IMR-90 (cell line): Measurements from ENCODE around the gene AJUBA. TPM values are rescaled to one million over a fixed set of nuclear protein-coding genes. Genes with fewer than 3 reads are reported as not detected.

Experiments used
- ATAC-seq: fragments of 200-7000 bp; cut with Tn5 transposase; 2 replicates; pipeline ENCODE4 v1.9.1; 2020; ENCODE audit warnings: low read depth, mild to moderate bottlenecking, moderate library complexity
- BruUV-seq: library from RNA; stranded (reverse); fragments of 400-500 nt; replicated peaks from 2 replicates; lab custom pipeline; 2021; lab: Mats Ljungman, UMichigan
- CTCF ChIA-PET: fragments of 300-600 bp; formaldehyde crosslinking; extraction: SDS; loops from one replicate; lab custom pipeline; 2021; ENCODE audit warnings: antibody characterized with exemption; lab: Yijun Ruan, JAX
- POLR2A ChIA-PET: fragments of 300-600 bp; sonication (Branson Sonifier 250); formaldehyde crosslinking; loops from one replicate; lab custom pipeline; 2022; ENCODE audit warnings: antibody characterized with exemption; ENCODE audit not compliant: unreplicated experiment; lab: Charles Lee
- DNase-seq: peaks from one replicate; pipeline ENCODE4 v3.0.0; 2013
- H2AFZ ChIP-seq: replicated peaks from 2 replicates; pipeline ENCODE3; 2013; ENCODE audit warnings: low read length, mild to moderate bottlenecking; ENCODE audit not compliant: poor library complexity
- H2AK5ac ChIP-seq: 2 replicates; pipeline ENCODE4 v1.6.1; 2013; ENCODE audit warnings: low read depth, low read length, inconsistent platforms
- H2AK9ac ChIP-seq: replicated peaks from 2 replicates; pipeline ENCODE3; 2013; ENCODE audit warnings: mild to moderate bottlenecking, low read depth, low read length, moderate library complexity; ENCODE audit not compliant: poor library complexity
- H2BK120ac ChIP-seq: 2 replicates; pipeline ENCODE4 v1.6.1; 2013; ENCODE audit warnings: low read depth, low read length, inconsistent platforms
- H2BK15ac ChIP-seq: 3 replicates; pipeline ENCODE4 v1.6.1; 2013; ENCODE audit warnings: low read depth, low read length, inconsistent platforms
- H2BK20ac ChIP-seq: 2 replicates; pipeline ENCODE4 v1.6.1; 2013; ENCODE audit warnings: low read depth, mild to moderate bottlenecking, inconsistent platforms, low read length, moderate library complexity
- H2BK5ac ChIP-seq: 2 replicates; pipeline ENCODE4 v1.6.1; 2013; ENCODE audit warnings: mild to moderate bottlenecking, low read depth, low read length, inconsistent platforms; ENCODE audit not compliant: poor library complexity, severe bottlenecking
- H3K14ac ChIP-seq: replicated peaks from 2 replicates; pipeline ENCODE4 v1.6.1; 2013; ENCODE audit warnings: low read depth, low read length, inconsistent platforms
- H3K18ac ChIP-seq: 2 replicates; pipeline ENCODE4 v1.6.1; 2013; ENCODE audit warnings: low read depth, low read length, control low read depth
- H3K23ac ChIP-seq: 2 replicates; pipeline ENCODE4 v1.6.1; 2013; ENCODE audit warnings: low read depth, low read length, inconsistent platforms
- H3K27ac ChIP-seq: 2 replicates; pipeline ENCODE4 v1.5.1; 2013; ENCODE audit warnings: mild to moderate bottlenecking, control low read depth, low read length; ENCODE audit not compliant: insufficient read depth
- H3K27me3 ChIP-seq: 2 replicates; pipeline ENCODE4 v1.6.1; 2013; ENCODE audit warnings: low read length; ENCODE audit not compliant: control insufficient read depth, insufficient read depth
- H3K36me3 ChIP-seq: 2 replicates; pipeline ENCODE4 v1.6.1; 2013; ENCODE audit warnings: low read length, mixed read lengths; ENCODE audit not compliant: control insufficient read depth, insufficient read depth
- H3K4ac ChIP-seq: 2 replicates; pipeline ENCODE4 v1.6.1; 2013; ENCODE audit warnings: low read depth, low read length, inconsistent platforms
- H3K4me1 ChIP-seq: 2 replicates; pipeline ENCODE4 v1.6.1; 2013; ENCODE audit warnings: low read length, mixed read lengths; ENCODE audit not compliant: control insufficient read depth, insufficient read depth
- H3K4me2 ChIP-seq: 2 replicates; pipeline ENCODE4 v1.6.1; 2013; ENCODE audit warnings: low read depth, mild to moderate bottlenecking, control low read depth, low read length, moderate library complexity
- H3K4me3 ChIP-seq: 2 replicates; pipeline ENCODE4 v1.5.1; 2013; ENCODE audit warnings: low read depth, mild to moderate bottlenecking, control low read depth, low read length, moderate library complexity; ENCODE audit not compliant: insufficient read depth
- H3K56ac ChIP-seq: 2 replicates; pipeline ENCODE4 v1.6.1; 2013; ENCODE audit warnings: low read length, inconsistent platforms; ENCODE audit not compliant: insufficient read depth; ENCODE audit errors: extremely low read depth
- H3K79me1 ChIP-seq, 2 experiments: 2 replicates each; pipeline ENCODE4 v1.6.1; 2013; ENCODE audit warnings: low read length in 2 of 2, inconsistent platforms in 1 of 2, low read depth in 1 of 2
- H3K9ac ChIP-seq: 2 replicates; pipeline ENCODE4 v1.6.1; 2013; ENCODE audit warnings: low read depth, low read length, control low read depth
- H3K9me1 ChIP-seq: 2 replicates; pipeline ENCODE4 v1.6.1; 2013; ENCODE audit warnings: low read length, inconsistent platforms; ENCODE audit not compliant: insufficient read depth
- H3K9me3 ChIP-seq: 2 replicates; pipeline ENCODE4 v1.6.1; 2013; ENCODE audit warnings: low read length; ENCODE audit not compliant: control insufficient read depth, insufficient read depth
- H4K20me1 ChIP-seq: 2 replicates; pipeline ENCODE4 v1.6.1; 2013; ENCODE audit warnings: low read length, inconsistent platforms; ENCODE audit not compliant: insufficient read depth
- H4K5ac ChIP-seq: 2 replicates; pipeline ENCODE4 v1.6.1; 2013; ENCODE audit warnings: mild to moderate bottlenecking, low read depth, low read length, control low read depth
- H4K8ac ChIP-seq, 2 experiments: 2 replicates each; pipeline ENCODE4 v1.6.1; 2013; ENCODE audit warnings: low read depth in 2 of 2, low read length in 2 of 2, control low read depth in 1 of 2, inconsistent platforms in 1 of 2
- H4K91ac ChIP-seq: 2 replicates; pipeline ENCODE4 v1.6.1; 2013; ENCODE audit warnings: low read depth, low read length, inconsistent platforms; ENCODE audit not compliant: insufficient read depth
- BHLHE40 ChIP-seq: fragments of 150-350 bp; IDR thresholded peaks from 2 replicates; pipeline ENCODE4 v1.6.1; 2016; ENCODE audit warnings: mild to moderate bottlenecking, low read depth, low read length
- CEBPB ChIP-seq: IDR thresholded peaks from 2 replicates; pipeline ENCODE4 v1.6.1; 2012; ENCODE audit warnings: low read depth, low read length, improper control_type of control experiment
- CHD1 ChIP-seq: IDR thresholded peaks from 2 replicates; pipeline ENCODE4 v1.6.1; 2012; ENCODE audit warnings: low read depth, low read length, improper control_type of control experiment
- FOS ChIP-seq: fragments of 150-350 bp; IDR thresholded peaks from 2 replicates; pipeline ENCODE4 v1.6.1; 2016; ENCODE audit warnings: low read depth, low read length
- MAFK ChIP-seq: IDR thresholded peaks from 2 replicates; pipeline ENCODE4 v1.6.1; 2012; ENCODE audit warnings: low read depth, low read length, improper control_type of control experiment
- MAZ ChIP-seq: IDR thresholded peaks from 2 replicates; pipeline ENCODE4 v1.6.1; 2012; ENCODE audit warnings: low read depth, mild to moderate bottlenecking, low read length, improper control_type of control experiment, moderate library complexity, borderline replicate concordance
- MXI1 ChIP-seq: IDR thresholded peaks from 2 replicates; pipeline ENCODE4 v1.6.1; 2012; ENCODE audit warnings: low read depth, mild to moderate bottlenecking, low read length, moderate library complexity, borderline replicate concordance
- NFE2L2 ChIP-seq: fragments of 150-350 bp; IDR thresholded peaks from 2 replicates; pipeline ENCODE4 v1.6.1; 2016; ENCODE audit warnings: low read depth, mild to moderate bottlenecking, low read length
- POLR2A ChIP-seq: IDR thresholded peaks from 2 replicates; pipeline ENCODE4 v1.6.1; 2012; ENCODE audit warnings: mild to moderate bottlenecking, low read depth, low read length
- RCOR1 ChIP-seq: IDR thresholded peaks from 2 replicates; pipeline ENCODE4 v1.6.1; 2012; ENCODE audit warnings: mild to moderate bottlenecking, low read length, improper control_type of control experiment; ENCODE audit not compliant: insufficient replicate concordance
- WGBS, 2 experiments: methylation state at CpG; one replicate each; pipeline versions ENCODE4 v1.1.5 to v1.1.7; 2013; ENCODE audit warnings: missing lambda C conversion rate in 2 of 2; ENCODE audit not compliant: insufficient read length in 1 of 2; ENCODE audit errors: extremely low coverage in 2 of 2; 5-methylcytosine and 5-hydroxymethylcytosine counted together
- dilution Hi-C: fragments of 300-500 bp; cut with HindIII; formaldehyde crosslinking; loops from one replicate; pipeline ENCODE4 v1.14.3; 2018; ENCODE audit warnings: low sequenced_read_pairs; ENCODE audit not compliant: unreplicated experiment
- in situ Hi-C: fragments of 300-500 bp; cut with MboI; formaldehyde crosslinking; loops from 3 replicates; pipeline ENCODE4 v1.14.3; 2019; ENCODE audit warnings: low sequenced_read_pairs, inconsistent platforms, mixed read lengths
- intact Hi-C: fragments of 100-400 bp; cut with micrococcal nuclease; formaldehyde crosslinking; loops from 2 replicates; pipeline ENCODE4 v1.10.0; 2022
- polyA plus RNA-seq, 3 experiments: library from polyadenylated mRNA; depleted of rRNA; stranded (reverse); fragments of >200 nt; gene quantifications; 2 replicates each; pipeline ENCODE4 v1.2.3, GENCODE V29; 2012; ENCODE audit warnings: low replicate concordance in 1 of 3
- total RNA-seq: library from RNA; depleted of rRNA; stranded (reverse); fragments of >200 nt; gene quantifications from 2 replicates; pipeline ENCODE4 v1.2.3, GENCODE V29; 2012
- TF ChIP-seq, protein P1 (sequence below): fragments of 150-350 bp; IDR thresholded peaks from 2 replicates; pipeline ENCODE4 v1.6.1; 2016; ENCODE audit warnings: low read depth, mild to moderate bottlenecking, low read length, moderate library complexity, borderline replicate concordance

The AJUBA gene
- total and polyA plus RNA-seq, 2 of the 4 experiments (the other 2 are of a cell fraction) = 46.4 to 67.6 TPM

DNA sequence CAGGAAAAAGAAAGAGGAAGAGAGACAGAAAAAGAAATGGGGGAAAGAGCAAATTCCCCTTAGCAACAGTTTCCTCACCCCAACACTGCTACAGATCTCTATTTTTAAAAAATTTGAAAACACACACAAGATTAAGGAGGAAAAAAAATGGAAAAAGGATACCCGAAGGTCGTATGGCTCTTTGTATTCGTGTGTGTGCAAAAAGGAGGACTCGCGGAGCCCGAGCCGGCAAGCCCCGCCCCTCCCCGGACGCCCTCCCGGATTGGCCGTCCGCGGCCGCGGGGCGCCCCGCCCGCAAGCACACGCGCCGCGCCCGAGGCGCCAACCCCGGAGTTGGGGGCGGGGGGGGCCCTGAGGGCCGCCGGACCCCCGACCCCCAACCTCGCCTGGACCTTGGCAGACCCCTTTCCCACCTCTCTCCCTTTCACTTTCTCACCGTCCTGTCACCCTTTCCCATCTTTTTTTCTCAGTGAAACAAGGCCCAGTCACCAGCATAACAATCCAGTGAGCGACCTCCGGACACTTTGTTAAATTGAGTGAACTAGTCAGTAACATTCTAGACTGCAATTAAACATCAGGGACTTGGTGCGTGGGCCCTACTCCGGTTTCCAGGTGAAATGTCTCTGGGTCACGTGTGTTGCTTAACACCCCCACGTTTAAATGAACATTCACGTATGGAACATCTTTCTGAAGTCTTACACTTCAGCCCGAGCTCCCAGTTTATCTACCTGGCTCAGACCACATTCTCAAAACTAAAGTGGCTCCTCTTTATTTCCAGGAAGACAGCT, 27.8 kb upstream of the AJUBA start, which contains the start of gene C14orf93 (continued):
- no peak for TF ChIP-seq POLR2A
- peak; percentile 40; the same call in 1 of the 2 replicates for TF ChIP-seq BHLHE40
- TF ChIP-seq RCOR1 = no peak

DNA sequence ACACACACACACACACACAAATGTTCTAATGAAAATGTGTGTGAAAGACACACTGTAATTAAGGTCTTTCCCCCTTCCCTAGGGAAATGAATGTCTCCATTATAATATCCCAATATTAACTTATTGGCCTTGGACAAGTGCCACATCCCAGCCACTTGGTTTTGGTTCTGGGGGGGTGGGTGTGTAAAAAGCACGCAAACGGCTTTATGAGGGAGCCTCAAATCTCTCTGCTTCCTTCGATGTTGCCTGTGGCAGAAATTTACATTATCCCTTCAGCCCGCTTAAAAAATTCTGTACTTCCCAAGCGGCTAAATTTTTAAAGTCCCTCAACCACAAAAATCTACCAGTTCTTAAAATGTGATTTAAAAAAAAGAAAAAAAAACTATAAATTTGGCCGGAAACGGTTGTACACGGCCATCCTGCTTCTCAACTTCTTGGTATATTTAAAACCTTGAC, 27.2 kb upstream of the AJUBA start:
- Histone ChIP-seq H3K9me1 (peaks cover 3% of the 10 kb centered on the region; the same call in 1 of the 2 replicates), H3K18ac (0 out of 2 replicates have a peak overlapping the region, but pooled peaks have one; percentile 53), H3K9me3 (no peaks in the 10 kb centered on the region), H2AFZ (no peak overlapping the region), H3K14ac (peak overlapping the region; percentile 11; the same call in 1 of the 2 replicates), H3K79me1 (peaks cover 0 to 12% of the 10 kb centered on the region in 2 experiments; a peak in 3 of 4 replicates), H2BK15ac (no peak overlapping the region), H3K36me3 (no peaks in the 10 kb centered on the region), H4K5ac (peak overlapping the region; percentile 89; the same call in 1 of the 2 replicates), H2BK20ac (no peak overlapping the region), H2BK5ac (peak overlapping the region; percentile 25), H3K27ac (0 out of 2 replicates have a peak overlapping the region, but pooled peaks have one; percentile 26), H3K4me3 (peak overlapping the region; percentile 58; the same call in 1 of the 2 replicates), H2BK120ac (no peak overlapping the region), H4K8ac (peak overlapping the region; percentile 48 to 83), H3K4me1 (peaks cover 2% of the 10 kb centered on the region; the same call in 1 of the 2 replicates), H4K91ac (peak overlapping the region; percentile 27; the same call in 1 of the 2 replicates), H4K20me1 (no peaks in the 10 kb centered on the region), H3K56ac (peak overlapping the region; percentile 37; the same call in 1 of the 2 replicates), H2AK9ac (peak overlapping the region; percentile 21), H2AK5ac (no peak overlapping the region), H3K23ac (peak overlapping the region; percentile 6; the same call in 1 of the 2 replicates), H3K9ac (peak overlapping the region; percentile 64), H3K27me3 (no peaks in the 10 kb centered on the region), H3K4ac (peak overlapping the region; percentile 56; the same call in 1 of the 2 replicates), H3K4me2 (peak overlapping the region; percentile 88)
- intact Hi-C loops (no loop called here), in situ Hi-C loops (no loop called here), dilution Hi-C loops (no loop called here)
- no peak for DNase-seq
- POLR2A ChIA-PET = no interaction called here
- no TSS peak for BruUV-seq
- TF ChIP-seq NFE2L2 (no peak), CHD1 (no peak), MXI1 (no peak), FOS (no peak), MAFK (no peak), CEBPB (no peak), MAZ (no peak)
- TF ChIP-seq, protein P1, sequence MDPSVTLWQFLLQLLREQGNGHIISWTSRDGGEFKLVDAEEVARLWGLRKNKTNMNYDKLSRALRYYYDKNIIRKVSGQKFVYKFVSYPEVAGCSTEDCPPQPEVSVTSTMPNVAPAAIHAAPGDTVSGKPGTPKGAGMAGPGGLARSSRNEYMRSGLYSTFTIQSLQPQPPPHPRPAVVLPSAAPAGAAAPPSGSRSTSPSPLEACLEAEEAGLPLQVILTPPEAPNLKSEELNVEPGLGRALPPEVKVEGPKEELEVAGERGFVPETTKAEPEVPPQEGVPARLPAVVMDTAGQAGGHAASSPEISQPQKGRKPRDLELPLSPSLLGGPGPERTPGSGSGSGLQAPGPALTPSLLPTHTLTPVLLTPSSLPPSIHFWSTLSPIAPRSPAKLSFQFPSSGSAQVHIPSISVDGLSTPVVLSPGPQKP = no peak
- WGBS, 2 experiments = no CpG with 5 or more reads among the region's 8 CpGs
- CTCF ChIA-PET = interaction anchor here (1.2 kb wide), 1 partner anchor 12 kb away, joined by 3 read pairs; no protein-coding TSS in a partner anchor
- ATAC-seq = no peak
